HCT116 (cell line): ENCODE data around the gene NUDT14. TPM values are rescaled to one million over a fixed set of nuclear protein-coding genes. Genes with fewer than 3 reads are reported as not detected.

Source experiments
- ATAC-seq: fragments of 200-7000 bp; cut with Tn5 transposase; 2 replicates; pipeline ENCODE4 v1.9.1; 2020; ENCODE audit warnings: mild to moderate bottlenecking, moderate library complexity
- BruUV-seq: library from RNA; stranded (reverse); fragments of 400-500 nt; replicated peaks from 2 replicates; lab custom pipeline; 2021; lab: Mats Ljungman, UMichigan
- CTCF ChIA-PET: fragments of 300-600 bp; sonication (Branson Sonifier 250); formaldehyde crosslinking; loops from one replicate; lab custom pipeline; 2021; ENCODE audit warnings: antibody characterized with exemption; lab: Charles Lee
- POLR2A ChIA-PET: fragments of 300-600, 350-600 bp; sonication (Branson Sonifier 250); formaldehyde crosslinking; loops from one replicate; lab custom pipeline; 2021; ENCODE audit warnings: antibody characterized with exemption; lab: Charles Lee
- RAD21 ChIA-PET, 2 experiments: fragments of 300-600 bp; sonication (Branson Sonifier 250); formaldehyde crosslinking; loops; one replicate each; lab custom pipeline; 2023; ENCODE audit warnings: low total read pairs in 2 of 2; ENCODE audit not compliant: uncharacterized antibody in 2 of 2, unreplicated experiment in 2 of 2, low non-redundant PET in 1 of 2; lab: Charles Lee
- DNase-seq: peaks from one replicate; pipeline ENCODE4 v3.0.0-alpha.2; 2010; ENCODE audit warnings: low read depth, low spot score
- H2AFZ ChIP-seq: fragments of 200-600 bp; shearing (Covaris generic), sonication (generic); 2 replicates; pipeline ENCODE4 v1.6.1; 2017; ENCODE audit warnings: low read depth, mixed run types, mixed read lengths, antibody characterized with exemption, low read length; ENCODE audit not compliant: poor library complexity, severe bottlenecking
- H3K27ac ChIP-seq: 2 replicates; pipeline ENCODE4 v1.5.1; 2012; ENCODE audit warnings: low read depth, low read length
- H3K27me3 ChIP-seq: fragments of 200-600 bp; sonication (generic); 2 replicates; pipeline ENCODE4 v1.6.1; 2016; ENCODE audit warnings: mixed run types, low read length, mixed read lengths; ENCODE audit not compliant: insufficient read depth
- H3K36me3 ChIP-seq, 2 experiments: fragments of 200-500 bp in 1 of 2; fragments of 200-600 bp in 1 of 2; sonication (Bioruptor generic) in 1 of 2; sonication (generic) in 1 of 2; 2 replicates each; pipeline versions ENCODE4 v1.5.1 to v1.6.1; 2014 to 2016; ENCODE audit warnings: low read length in 2 of 2, inconsistent platforms in 1 of 2, mixed read lengths in 1 of 2, mixed run types in 1 of 2; ENCODE audit not compliant: insufficient read depth in 2 of 2, control insufficient read depth in 1 of 2
- H3K4me1 ChIP-seq, 2 experiments: fragments of 200-600 bp in 1 of 2; sonication (generic) in 1 of 2; 2 replicates each; pipeline versions ENCODE4 v1.5.1 to v1.6.1; 2012 to 2017; ENCODE audit warnings: low read length in 2 of 2, inconsistent platforms in 1 of 2, mild to moderate bottlenecking in 1 of 2, mixed read lengths in 1 of 2, mixed run types in 1 of 2, moderate library complexity in 1 of 2; ENCODE audit not compliant: insufficient read depth in 2 of 2, control insufficient read depth in 1 of 2
- H3K4me2 ChIP-seq: fragments of 200-600 bp; sonication (generic); 2 replicates; pipeline ENCODE4 v1.6.1; 2017; ENCODE audit warnings: mixed run types, low read length, mixed read lengths
- H3K4me3 ChIP-seq, 2 experiments: fragments of 200-600 bp in 1 of 2; sonication (generic) in 1 of 2; replicated peaks in 1 of 2; 2 replicates each; pipeline ENCODE4 v1.5.1; 2011 to 2016; ENCODE audit warnings: low read length in 2 of 2, control low read depth in 1 of 2, low read depth in 1 of 2, mild to moderate bottlenecking in 1 of 2, mixed read lengths in 1 of 2, mixed run types in 1 of 2
- H3K79me2 ChIP-seq: fragments of 200-600 bp; sonication (generic); 2 replicates; pipeline ENCODE4 v1.6.1; 2017; ENCODE audit warnings: mild to moderate bottlenecking, mixed run types, low read length, moderate library complexity, mixed read lengths; ENCODE audit not compliant: insufficient read depth
- H3K9ac ChIP-seq: fragments of 200-600 bp; sonication (generic); 2 replicates; pipeline ENCODE4 v1.6.1; 2016; ENCODE audit warnings: low read length, mixed read lengths
- H3K9me2 ChIP-seq: fragments of 200-600 bp; sonication (generic), shearing (Covaris generic); 2 replicates; pipeline ENCODE4 v1.6.1; 2017; ENCODE audit warnings: mixed run types, mild to moderate bottlenecking, moderate library complexity; ENCODE audit not compliant: insufficient read depth
- H3K9me3 ChIP-seq, 2 experiments: fragments of 200-500 bp in 1 of 2; fragments of 200-600 bp in 1 of 2; sonication (Bioruptor generic) in 1 of 2; sonication (generic) in 1 of 2; 2 replicates each; pipeline ENCODE4 v1.6.1; 2014 to 2017; ENCODE audit warnings: low read length in 2 of 2, mixed read lengths in 2 of 2, inconsistent platforms in 1 of 2, low read depth in 1 of 2, mild to moderate bottlenecking in 1 of 2, mixed run types in 1 of 2, moderate library complexity in 1 of 2; ENCODE audit not compliant: control insufficient read depth in 1 of 2, insufficient read depth in 1 of 2
- H4K20me1 ChIP-seq: fragments of 200-600 bp; sonication (generic), shearing (Covaris generic); 2 replicates; pipeline ENCODE4 v1.6.1; 2017; ENCODE audit warnings: mixed run types, mild to moderate bottlenecking, moderate library complexity; ENCODE audit not compliant: insufficient read depth
- CBX3 ChIP-seq: IDR thresholded peaks from 2 replicates; pipeline ENCODE4 v1.6.1; 2012; ENCODE audit warnings: low read depth
- EGR1 ChIP-seq: IDR thresholded peaks from 2 replicates; pipeline ENCODE4 v1.6.1; 2012; ENCODE audit warnings: low read depth
- ELF1 ChIP-seq: IDR thresholded peaks from 2 replicates; pipeline ENCODE4 v1.6.1; 2012; ENCODE audit warnings: low read depth, borderline replicate concordance
- EZH2 ChIP-seq: fragments of 200-600 bp; sonication (generic); IDR thresholded peaks from 2 replicates; pipeline ENCODE4 v1.6.1; 2017; ENCODE audit warnings: antibody characterized with exemption, mixed run types
- EZH2phosphoT487 ChIP-seq: fragments of 200-600 bp; IDR thresholded peaks from 2 replicates; pipeline ENCODE4 v1.6.1; 2018; ENCODE audit warnings: antibody characterized with exemption, borderline replicate concordance
- JUND ChIP-seq: IDR thresholded peaks from 2 replicates; pipeline ENCODE4 v1.6.1; 2012
- POLR2A ChIP-seq: IDR thresholded peaks from 2 replicates; pipeline ENCODE4 v1.7.0; 2011; ENCODE audit warnings: borderline replicate concordance; ENCODE audit not compliant: insufficient read depth, insufficient read length; ENCODE audit errors: extremely low read depth
- POLR2AphosphoS5 ChIP-seq: IDR thresholded peaks from 2 replicates; pipeline ENCODE4 v1.6.1; 2011; ENCODE audit warnings: mild to moderate bottlenecking, low read depth, low read length, moderate library complexity
- RAD21 ChIP-seq: IDR thresholded peaks from 2 replicates; pipeline ENCODE4 v1.6.1; 2012; ENCODE audit warnings: low read depth, mild to moderate bottlenecking
- SIN3A ChIP-seq: IDR thresholded peaks from 2 replicates; pipeline ENCODE4 v1.6.1; 2012; ENCODE audit warnings: low read depth
- SP1 ChIP-seq: IDR thresholded peaks from 2 replicates; pipeline ENCODE4 v1.6.1; 2012; ENCODE audit warnings: low read depth
- TCF7L2 ChIP-seq: IDR thresholded peaks from 2 replicates; pipeline ENCODE4 v1.7.0; 2011; ENCODE audit warnings: borderline replicate concordance, inconsistent platforms; ENCODE audit not compliant: insufficient read depth, insufficient read length; ENCODE audit errors: extremely low read depth
- YY1 ChIP-seq: IDR thresholded peaks from 2 replicates; pipeline ENCODE4 v1.6.1; 2011; ENCODE audit warnings: low read length, low read depth, moderate library complexity, mild to moderate bottlenecking; ENCODE audit not compliant: insufficient replicate concordance; ENCODE audit errors: extremely low read depth
- ZFX ChIP-seq: fragments of 450-650 bp; IDR thresholded peaks from 2 replicates; pipeline ENCODE4 v1.6.1; 2017
- ZNF274 ChIP-seq: fragments of 200-500 bp; sonication (Bioruptor generic); IDR thresholded peaks from 2 replicates; pipeline ENCODE4 v1.6.1; 2014; ENCODE audit warnings: mild to moderate bottlenecking, low read depth, low read length, inconsistent platforms
- intact Hi-C: fragments of 100-400 bp; cut with micrococcal nuclease; formaldehyde crosslinking; loops from 2 replicates; pipeline ENCODE4 v1.10.0; 2022
- total RNA-seq: library from RNA; stranded (reverse); gene quantifications from one replicate; pipeline ENCODE4 v1.2.1, GENCODE V29; 2021; ENCODE audit not compliant: unreplicated experiment
- TF ChIP-seq, protein P1 (sequence below), 3 experiments: fragments of 200-600 bp in 1 of 3; sonication (generic) in 1 of 3; IDR thresholded peaks in 2 of 3; conservative IDR thresholded peaks in 1 of 3; 2 replicates each; pipeline ENCODE4 v1.5.1; 2012 to 2017; ENCODE audit warnings: low read depth in 2 of 3, low read length in 2 of 3, antibody characterized with exemption in 1 of 3, borderline replicate concordance in 1 of 3, control low read depth in 1 of 3, mild to moderate bottlenecking in 1 of 3, mixed read lengths in 1 of 3, mixed run types in 1 of 3, moderate library complexity in 1 of 3; ENCODE audit not compliant: insufficient read depth in 1 of 3
- TF ChIP-seq, protein P2 (sequence below): IDR thresholded peaks from 2 replicates; pipeline ENCODE4 v1.6.1; 2012

NUDT14 gene
- total RNA-seq, 1 experiment from 2014 or later = 56.1 TPM

DNA sequence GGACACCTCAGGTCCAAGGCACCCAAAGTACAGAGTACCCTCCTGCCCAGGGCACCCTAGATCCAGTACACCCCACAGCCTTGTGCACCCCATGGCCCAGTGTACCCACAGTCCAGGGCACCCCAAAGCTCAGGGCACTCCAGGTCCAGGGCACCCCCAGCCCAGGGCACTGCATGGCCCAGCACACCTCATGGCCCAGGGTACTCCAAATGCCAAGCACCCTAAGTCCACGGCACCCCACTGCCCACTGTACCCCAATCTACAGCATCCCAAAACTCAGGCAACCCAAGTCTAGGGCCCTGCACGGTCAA is 18.5 kb downstream of the NUDT14 start:
- Histone ChIP-seq H3K79me2 (peaks cover 90% of the 10 kb centered on the region), H3K9ac (no peak overlapping the region), H3K27ac (no peak overlapping the region; the same call in 1 of the 2 replicates), H3K9me2 (no peaks in the 10 kb centered on the region), H3K27me3 (no peaks in the 10 kb centered on the region), H3K4me3 (no peak overlapping the region), H3K4me2 (no peak overlapping the region), H3K9me3 (no peaks in the 10 kb centered on the region), H2AFZ (no peak overlapping the region), H3K36me3 (peaks cover 0 to 3% of the 10 kb centered on the region in 2 experiments; a peak in 1 of 4 replicates), H3K4me1 (peaks cover 27 to 46% of the 10 kb centered on the region in 2 experiments), H4K20me1 (no peaks in the 10 kb centered on the region; the same call in 1 of the 2 replicates)
- POLR2A ChIA-PET = no interaction called here
- no peak for ATAC-seq
- intact Hi-C loops = loop anchor here (10.0 kb wide), 1 partner anchor 188 kb away; the partner anchor contains the start of gene AHNAK2
- RAD21 ChIA-PET = no interaction called here
- no peak for TF ChIP-seq EGR1
- TF ChIP-seq POLR2A = no peak
- no peak for TF ChIP-seq CBX3
- TF ChIP-seq ELF1 = no peak
- TF ChIP-seq, protein P1, sequence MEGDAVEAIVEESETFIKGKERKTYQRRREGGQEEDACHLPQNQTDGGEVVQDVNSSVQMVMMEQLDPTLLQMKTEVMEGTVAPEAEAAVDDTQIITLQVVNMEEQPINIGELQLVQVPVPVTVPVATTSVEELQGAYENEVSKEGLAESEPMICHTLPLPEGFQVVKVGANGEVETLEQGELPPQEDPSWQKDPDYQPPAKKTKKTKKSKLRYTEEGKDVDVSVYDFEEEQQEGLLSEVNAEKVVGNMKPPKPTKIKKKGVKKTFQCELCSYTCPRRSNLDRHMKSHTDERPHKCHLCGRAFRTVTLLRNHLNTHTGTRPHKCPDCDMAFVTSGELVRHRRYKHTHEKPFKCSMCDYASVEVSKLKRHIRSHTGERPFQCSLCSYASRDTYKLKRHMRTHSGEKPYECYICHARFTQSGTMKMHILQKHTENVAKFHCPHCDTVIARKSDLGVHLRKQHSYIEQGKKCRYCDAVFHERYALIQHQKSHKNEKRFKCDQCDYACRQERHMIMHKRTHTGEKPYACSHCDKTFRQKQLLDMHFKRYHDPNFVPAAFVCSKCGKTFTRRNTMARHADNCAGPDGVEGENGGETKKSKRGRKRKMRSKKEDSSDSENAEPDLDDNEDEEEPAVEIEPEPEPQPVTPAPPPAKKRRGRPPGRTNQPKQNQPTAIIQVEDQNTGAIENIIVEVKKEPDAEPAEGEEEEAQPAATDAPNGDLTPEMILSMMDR (IDR thresholded peaks at IDR 0.05 in 2 of 3, conservative IDR thresholded peaks at IDR 0.05 in 1 of 3; ENCODE audit: borderline replicate concordance in 1 of 3, insufficient read depth in 1 of 3, low read depth in 2 of 3, low read length in 2 of 3) = no peak
- no peak for TF ChIP-seq ZFX
- TF ChIP-seq YY1 = no peak
- TF ChIP-seq, protein P2, sequence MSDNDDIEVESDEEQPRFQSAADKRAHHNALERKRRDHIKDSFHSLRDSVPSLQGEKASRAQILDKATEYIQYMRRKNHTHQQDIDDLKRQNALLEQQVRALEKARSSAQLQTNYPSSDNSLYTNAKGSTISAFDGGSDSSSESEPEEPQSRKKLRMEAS = no peak
- TF ChIP-seq RAD21 = no peak
- no peak for TF ChIP-seq POLR2AphosphoS5
- TF ChIP-seq ZNF274 = no peak
- TF ChIP-seq SP1 = no peak
- TF ChIP-seq SIN3A = no peak
- TF ChIP-seq EZH2phosphoT487 = no peak
- no peak for TF ChIP-seq EZH2
- TF ChIP-seq JUND = no peak
- TF ChIP-seq TCF7L2 = no peak
- no peak for DNase-seq
- BruUV-seq = no TSS peak
- CTCF ChIA-PET = no interaction called here
